Hematopoietic multipotent progenitor cell treated with erythropoietin and hydrocortisone succinate and interleukin-3 and kit ligand, for 8 days (in vitro differentiated cells): Measurements from ENCODE around the gene LHFPL3.

Source experiments
- DNase-seq: peaks from one replicate; pipeline ENCODE4 v3.0.0-alpha.2; 2015

LHFPL3 gene

GRCh38 chr7:104758504-104758903 is 430.1 kb downstream of the LHFPL3 start:
- DNase-seq: no peak

- DNase-seq: no peak
Observed at GRCh38 chr7:104761892-104762291, 433.5 kb downstream of the LHFPL3 start.

- no peak for DNase-seq
Observed at GRCh38 chr7:104767113-104767512, 438.7 kb downstream of the LHFPL3 start.

- no peak for DNase-seq
Observed at GRCh38 chr7:104767826-104768536, 439.6 kb downstream of the LHFPL3 start.

DNA sequence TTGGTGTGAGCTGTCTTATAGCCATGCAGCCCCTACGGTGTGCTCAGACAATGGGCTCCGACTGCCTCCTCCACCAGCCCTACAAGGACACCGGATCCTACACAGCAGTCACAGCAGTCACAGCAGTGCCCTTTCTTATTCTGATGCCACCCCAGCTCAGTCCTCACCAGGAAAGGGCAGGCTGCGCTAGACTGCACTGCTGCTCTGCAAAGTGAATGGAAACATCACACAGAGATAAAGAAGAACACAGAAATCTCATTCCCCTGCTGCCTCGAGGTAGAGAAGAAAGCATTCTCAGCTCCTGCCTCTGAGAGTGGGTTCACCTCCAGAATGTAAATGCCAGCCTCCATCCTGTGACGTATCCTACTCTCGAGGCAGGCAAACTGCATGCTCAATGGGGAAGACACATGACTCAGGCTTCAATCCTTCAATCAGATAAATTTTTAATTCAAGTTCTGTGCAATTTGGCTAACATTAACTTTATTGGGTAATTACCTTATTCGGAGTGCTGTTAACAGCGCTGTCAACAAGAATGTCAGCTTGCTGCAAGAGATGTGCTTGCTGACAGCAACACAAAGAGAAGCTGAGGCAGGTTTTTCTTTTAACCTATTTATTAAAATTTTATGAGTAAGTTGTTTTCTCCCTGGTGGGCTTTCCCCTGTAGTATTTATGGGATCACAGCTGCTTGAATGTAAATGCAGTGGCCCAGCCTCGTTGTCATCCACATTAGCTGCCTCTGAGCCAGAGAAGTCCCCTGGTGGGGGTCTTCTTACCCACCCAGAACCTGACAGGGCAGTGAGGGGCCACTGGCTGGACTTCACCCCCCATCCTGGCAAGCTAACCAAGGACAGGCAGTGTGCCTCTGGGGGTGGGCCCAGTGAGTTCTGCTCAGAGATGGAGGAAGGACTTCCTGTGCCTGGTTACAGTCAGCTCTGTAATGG is 444.3 kb downstream of the LHFPL3 start:
- DNase-seq: no peak

- no peak for DNase-seq
Observed at GRCh38 chr7:104773796-104774195, 445.4 kb downstream of the LHFPL3 start.

GRCh38 chr7:104775531-104775930 is 447.1 kb downstream of the LHFPL3 start:
- DNase-seq: no peak

DNA sequence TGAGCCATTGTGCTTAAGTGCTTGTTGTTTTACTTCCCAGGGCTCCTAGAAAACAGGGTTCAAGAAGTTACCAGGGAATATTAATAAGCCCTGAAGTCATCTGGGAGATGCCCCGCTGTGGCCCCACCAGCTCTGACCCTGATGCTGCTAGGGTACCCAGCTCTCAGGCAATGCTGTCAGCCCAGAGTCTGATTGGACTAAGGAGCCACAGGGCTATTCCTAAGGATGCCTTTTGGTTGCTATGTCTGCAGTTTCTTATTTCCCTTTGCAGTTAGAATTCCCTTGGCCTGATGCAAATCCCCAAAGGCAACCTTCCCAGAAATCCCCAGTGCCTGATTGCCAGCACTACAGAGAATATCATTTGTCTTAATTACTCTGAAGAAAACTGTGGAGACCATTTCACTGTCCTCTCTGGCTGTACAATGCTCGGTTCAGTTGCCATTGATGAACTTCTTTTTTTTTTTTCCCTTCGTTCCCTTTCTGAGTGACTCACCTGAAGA is 448.9 kb downstream of the LHFPL3 start:
- no peak for DNase-seq

DNA sequence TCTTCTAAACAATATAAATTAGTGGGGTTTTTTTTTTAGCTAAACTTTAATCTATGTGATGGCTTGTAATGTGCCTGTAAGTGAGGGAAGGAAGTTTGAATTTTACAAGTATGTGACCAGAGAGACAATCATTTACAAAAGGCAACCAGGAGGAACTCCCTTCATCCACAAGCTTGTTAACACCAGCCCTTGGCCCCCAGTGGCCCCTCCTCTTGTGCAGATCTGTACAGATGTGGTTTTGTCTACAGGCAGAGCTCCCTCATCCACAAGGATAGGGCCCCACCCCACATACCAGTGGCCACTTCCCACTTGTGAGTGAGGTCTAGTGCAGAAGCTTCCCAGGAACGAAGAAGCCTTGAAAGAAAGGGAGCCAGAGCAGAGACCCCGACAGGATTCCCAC is 451.5 kb downstream of the LHFPL3 start:
- no peak for DNase-seq

DNA sequence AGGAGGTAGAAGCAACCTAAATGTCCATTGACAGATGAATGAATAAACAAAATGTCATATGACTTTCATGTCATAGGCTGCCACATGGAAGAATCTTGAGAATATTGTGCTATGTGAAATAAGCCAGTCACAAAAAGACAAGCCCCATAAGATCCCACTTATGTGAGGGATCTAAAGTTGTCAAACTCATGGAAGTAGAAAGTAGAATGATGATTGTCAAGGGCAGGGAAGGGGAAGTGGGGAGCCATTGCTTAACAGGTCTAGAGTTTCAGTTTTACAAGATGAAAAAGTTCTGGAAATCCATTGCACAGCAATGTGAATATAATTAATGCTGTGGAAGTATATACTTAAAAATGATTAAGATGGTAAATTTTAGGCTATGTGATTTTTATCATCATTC is 456.3 kb downstream of the LHFPL3 start:
- DNase-seq: no peak

- DNase-seq: no peak
Observed at GRCh38 chr7:104789780-104790179, 461.4 kb downstream of the LHFPL3 start.

GRCh38 chr7:104790440-104790839 is 462.0 kb downstream of the LHFPL3 start:
- no peak for DNase-seq

GRCh38 chr7:104791080-104791479 is 462.7 kb downstream of the LHFPL3 start:
- DNase-seq: no peak

GRCh38 chr7:104793066-104793465 is 464.7 kb downstream of the LHFPL3 start:
- no peak for DNase-seq

DNA sequence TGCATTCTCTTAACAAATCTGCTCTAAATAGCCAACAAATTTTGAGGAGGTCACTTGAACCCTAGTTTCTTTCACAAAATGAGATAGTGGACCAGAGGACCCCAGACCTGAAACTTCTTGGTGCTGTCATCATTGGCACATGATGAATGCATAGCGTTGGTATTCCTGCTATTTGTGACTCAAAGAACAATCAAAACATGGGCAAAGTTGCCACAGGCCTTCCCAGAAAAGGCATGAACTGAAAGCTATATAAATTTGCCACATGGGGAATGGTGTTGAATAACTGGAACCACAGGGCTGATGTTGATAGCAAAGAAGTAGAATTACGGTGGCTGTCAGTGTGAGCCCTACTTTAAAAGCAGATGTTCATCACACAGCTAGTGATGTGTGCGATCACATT is 465.8 kb downstream of the LHFPL3 start:
- DNase-seq: no peak

DNA sequence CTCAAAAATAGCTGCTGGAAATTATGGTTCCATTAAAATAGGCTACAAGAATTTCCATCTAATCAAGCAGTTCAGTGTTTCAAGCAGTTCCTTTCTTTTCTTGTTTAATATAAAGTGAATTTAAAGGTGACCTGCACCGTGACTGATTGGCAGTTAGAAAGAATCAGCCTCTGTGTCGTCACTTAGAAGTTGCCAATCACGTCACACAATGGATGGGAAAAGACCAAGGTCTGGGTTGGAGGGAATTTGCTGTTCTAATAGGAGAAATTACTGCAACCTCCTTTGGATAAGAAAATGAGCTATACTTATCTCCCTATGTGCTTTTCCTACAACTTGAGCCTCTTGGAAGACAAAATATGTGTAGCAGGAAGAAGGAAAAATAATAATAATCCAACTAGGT is 466.2 kb downstream of the LHFPL3 start:
- no peak for DNase-seq

- no peak for DNase-seq
Observed at GRCh38 chr7:104795086-104795485, 466.7 kb downstream of the LHFPL3 start.

- no peak for DNase-seq
Observed at GRCh38 chr7:104795616-104796398, 467.4 kb downstream of the LHFPL3 start.

DNA sequence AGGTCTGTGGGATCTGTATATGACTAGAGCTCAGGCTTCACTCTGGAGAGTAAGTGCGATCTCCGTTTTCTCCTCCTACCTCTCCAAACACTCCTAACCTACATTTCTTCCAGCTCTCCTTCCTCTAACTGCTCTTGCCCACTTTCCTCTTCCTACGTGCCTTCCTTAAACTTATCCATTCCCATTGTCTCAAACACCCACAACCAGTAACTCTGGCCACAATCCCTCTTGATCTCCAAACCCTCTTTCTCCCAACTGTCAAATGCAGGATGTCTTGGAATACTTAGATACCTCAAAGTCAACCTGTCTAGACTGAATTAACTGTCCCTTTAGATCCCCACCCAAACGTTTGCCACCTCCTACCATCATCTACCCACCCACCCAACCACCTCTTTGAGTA is 471.9 kb downstream of the LHFPL3 start:
- DNase-seq: no peak

DNA sequence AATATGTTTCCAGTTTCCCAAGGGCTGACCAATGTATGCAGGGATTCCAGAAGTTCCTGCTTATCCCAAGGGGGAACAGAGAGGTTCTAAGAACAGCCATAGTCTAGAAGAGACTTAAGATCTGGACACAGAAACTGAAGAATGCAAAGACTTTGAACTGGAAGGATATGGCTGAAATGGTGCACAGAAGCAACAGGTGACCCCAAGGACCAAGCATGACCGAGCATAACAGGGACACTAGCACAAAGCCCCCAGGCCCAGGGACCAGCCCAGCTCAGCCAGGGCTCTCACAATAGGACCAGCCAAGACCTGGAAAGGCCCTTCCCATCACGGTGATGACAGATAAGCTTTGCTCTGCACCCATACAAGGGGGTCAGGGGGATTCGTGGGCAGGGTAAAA is 472.6 kb downstream of the LHFPL3 start:
- DNase-seq: no peak

- no peak for DNase-seq
Observed at GRCh38 chr7:104803931-104804330, 475.5 kb downstream of the LHFPL3 start.

DNA sequence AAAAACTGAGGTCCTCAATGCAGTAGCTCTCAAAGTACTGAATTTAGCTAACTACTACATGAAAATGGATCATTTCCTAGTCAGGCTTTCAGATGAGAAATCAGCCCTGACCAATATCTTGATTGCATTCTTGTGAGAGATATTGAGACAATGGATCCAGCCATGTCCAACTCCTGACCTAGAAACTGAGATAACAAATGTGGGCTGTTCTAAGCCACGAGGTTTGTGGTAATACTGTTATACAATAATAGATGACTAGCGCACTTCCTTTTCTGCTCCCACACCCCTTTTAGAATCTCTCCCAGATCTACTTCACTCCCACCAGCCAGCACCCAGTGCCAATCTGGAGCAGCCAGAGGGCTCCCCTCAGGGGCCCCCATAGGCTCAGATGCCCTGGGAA is 476.3 kb downstream of the LHFPL3 start:
- DNase-seq: no peak
